HepG2 (cell line): ENCODE results near the gene RHBDD3. TPM values are rescaled to one million over a fixed set of nuclear protein-coding genes. Genes with fewer than 3 reads are reported as not detected.

Source experiments
- ATAC-seq: fragments of 200-7000 bp; cut with Tn5 transposase; 3 replicates; pipeline ENCODE4 v1.9.1; 2020; ENCODE audit warnings: mild to moderate bottlenecking, moderate library complexity
- BruUV-seq: library from RNA; stranded (reverse); fragments of 400-500 nt; replicated peaks from 2 replicates; lab custom pipeline; 2021; lab: Mats Ljungman, UMichigan
- CTCF ChIA-PET: fragments of 300-600 bp; formaldehyde crosslinking; extraction: SDS; loops from one replicate; lab custom pipeline; 2021; ENCODE audit warnings: low total read pairs, inconsistent platforms, low intra/inter-chr PET ratio; lab: Yijun Ruan, JAX
- POLR2A ChIA-PET: fragments of 350-600 bp; sonication (Branson Sonifier 250); formaldehyde crosslinking; loops from one replicate; lab custom pipeline; 2020; ENCODE audit warnings: antibody characterized with exemption, inconsistent platforms; lab: Yijun Ruan, JAX
- DNase-seq: peaks from one replicate; pipeline ENCODE4 v3.0.0-alpha.2; 2015; ENCODE audit warnings: low spot score
- FAIRE-seq: peaks from 3 replicates; lab custom pipeline; 2011; peaks lifted over from hg19 to GRCh38; lab: Jason Lieb, UNC
- H2AFZ ChIP-seq: one replicate; pipeline ENCODE4 v1.6.1; 2011; ENCODE audit warnings: low read length, inconsistent platforms
- H3K27ac ChIP-seq: fragments of 300-600 bp; 3 replicates; pipeline ENCODE4 v1.8.0; 2011; ENCODE audit warnings: mixed run types, mild to moderate bottlenecking, mixed read lengths, low read length, inconsistent platforms; ENCODE audit not compliant: insufficient read depth; ENCODE audit errors: extremely low read length
- H3K27me3 ChIP-seq, 2 experiments: fragments of 200-600 bp in 1 of 2; 2 replicates in 1 of 2; 3 replicates in 1 of 2; pipeline versions ENCODE4 v1.6.0 to v1.8.0; 2011; ENCODE audit warnings: low read length in 2 of 2, mild to moderate bottlenecking in 2 of 2, moderate library complexity in 2 of 2, inconsistent platforms in 1 of 2; ENCODE audit not compliant: insufficient read depth in 2 of 2, control insufficient read depth in 1 of 2
- H3K36me3 ChIP-seq, 2 experiments: fragments of 200-600 bp in 1 of 2; replicated peaks in 1 of 2; 2 replicates in 1 of 2; 3 replicates in 1 of 2; pipeline versions ENCODE4 v1.5.1 to v1.8.0; 2011; ENCODE audit warnings: low read length in 2 of 2, inconsistent platforms in 1 of 2; ENCODE audit not compliant: insufficient read depth in 2 of 2, control insufficient read depth in 1 of 2
- H3K4me1 ChIP-seq: 2 replicates; pipeline ENCODE4 v1.5.1; 2012; ENCODE audit warnings: low read length, inconsistent platforms; ENCODE audit not compliant: insufficient read depth
- H3K4me2 ChIP-seq: 2 replicates; pipeline ENCODE4 v1.6.0; 2011; ENCODE audit warnings: low read depth, low read length, inconsistent platforms
- H3K4me3 ChIP-seq, 3 experiments: fragments of 200-600 bp in 1 of 3; sonication (generic), shearing (Covaris generic) in 1 of 3; replicated peaks in 1 of 3; 2 replicates each; pipeline ENCODE4 v1.5.1; 2011 to 2016; ENCODE audit warnings: low read length in 3 of 3, inconsistent platforms in 2 of 3, low read depth in 2 of 3, mild to moderate bottlenecking in 2 of 3, control low read depth in 1 of 3, mixed read lengths in 1 of 3; ENCODE audit not compliant: insufficient read depth in 1 of 3
- H3K79me2 ChIP-seq: one replicate; pipeline ENCODE4 v1.6.1; 2011; ENCODE audit warnings: low read length, inconsistent platforms; ENCODE audit not compliant: insufficient read depth
- H3K9ac ChIP-seq: 2 replicates; pipeline ENCODE4 v1.6.0; 2011; ENCODE audit warnings: mild to moderate bottlenecking, low read depth, low read length, inconsistent platforms; ENCODE audit not compliant: insufficient read depth
- H3K9me3 ChIP-seq: 2 replicates; pipeline ENCODE4 v1.5.1; 2012; ENCODE audit warnings: mild to moderate bottlenecking, low read length
- H4K20me1 ChIP-seq: 2 replicates; pipeline ENCODE4 v1.6.0; 2011; ENCODE audit warnings: inconsistent platforms, mild to moderate bottlenecking, low read length, moderate library complexity; ENCODE audit not compliant: insufficient read depth
- AGO2 ChIP-seq: fragments of 200-400 bp; formaldehyde crosslinking; optimal IDR thresholded peaks from 2 replicates; pipeline ENCODE3; 2017; ENCODE audit warnings: mild to moderate bottlenecking, low read depth, low read length, moderate library complexity
- AKAP8 ChIP-seq: sonication (generic); formaldehyde crosslinking; IDR thresholded peaks from 2 replicates; pipeline ENCODE4 v1.5.1; 2020; ENCODE audit warnings: mild to moderate bottlenecking, missing genetic modification reagents
- ARID2 ChIP-seq: sonication (generic); formaldehyde crosslinking; IDR thresholded peaks from 2 replicates; pipeline ENCODE4 v1.8.1; 2022; ENCODE audit warnings: mild to moderate bottlenecking, missing genetic modification reagents, borderline replicate concordance
- CBX1 ChIP-seq: IDR thresholded peaks from one replicate; pipeline ENCODE4 v1.6.1; 2016; ENCODE audit warnings: antibody characterized with exemption, low read depth
- WGBS: methylation state at CpG from one replicate; pipeline ENCODE4 v1.1.6; 2017; ENCODE audit warnings: low lambda C conversion rate; 5-methylcytosine and 5-hydroxymethylcytosine counted together
- in situ Hi-C: cut with HindIII; loops from 2 replicates; pipeline ENCODE4 v1.10.0; 2017; ENCODE audit warnings: low pct_unique_long_range_greater_than_20kb; ENCODE audit not compliant: extremely low pct_ligation_motif_present
- intact Hi-C: fragments of 100-400 bp; cut with micrococcal nuclease; formaldehyde crosslinking; loops from one replicate; pipeline ENCODE4 v1.10.0; 2022; ENCODE audit not compliant: unreplicated experiment
- polyA plus RNA-seq, 8 experiments: library from polyadenylated mRNA; depleted of rRNA in 3 of 8; stranded (reverse) in 7 of 8; unstranded in 1 of 8; fragments of >200 nt; fragmentation: Illumina TruSeq in 4 of 8; extraction: Trizol in 4 of 8; gene quantifications; 2 replicates each; pipeline versions ENCODE4 v1.2.1 to v1.2.3, GENCODE V29; 2011 to 2016; ENCODE audit warnings: low read depth in 4 of 8, missing spikeins in 1 of 8, mixed read lengths in 1 of 8; ENCODE audit not compliant: insufficient read depth in 1 of 8
- total RNA-seq, 5 experiments: library from RNA; depleted of rRNA; stranded (reverse); fragments of >200 nt; fragmentation: Illumina TruSeq; extraction: Trizol; gene quantifications; 2 replicates each; pipeline ENCODE4 v1.2.3, GENCODE V29; 2016; ENCODE audit warnings: low read depth in 1 of 5
- TF ChIP-seq, protein P1 (sequence below): sonication (generic); formaldehyde crosslinking; IDR thresholded peaks from 2 replicates; pipeline ENCODE4 v1.9.0; 2022; ENCODE audit warnings: missing genetic modification reagents, mild to moderate bottlenecking, borderline replicate concordance

The RHBDD3 gene
- total and polyA plus RNA-seq, 2 of the 13 experiments (the other 11 are each of a cell fraction or from before 2014, with no cell fraction given), result 12.1 to 26.7 TPM

DNA sequence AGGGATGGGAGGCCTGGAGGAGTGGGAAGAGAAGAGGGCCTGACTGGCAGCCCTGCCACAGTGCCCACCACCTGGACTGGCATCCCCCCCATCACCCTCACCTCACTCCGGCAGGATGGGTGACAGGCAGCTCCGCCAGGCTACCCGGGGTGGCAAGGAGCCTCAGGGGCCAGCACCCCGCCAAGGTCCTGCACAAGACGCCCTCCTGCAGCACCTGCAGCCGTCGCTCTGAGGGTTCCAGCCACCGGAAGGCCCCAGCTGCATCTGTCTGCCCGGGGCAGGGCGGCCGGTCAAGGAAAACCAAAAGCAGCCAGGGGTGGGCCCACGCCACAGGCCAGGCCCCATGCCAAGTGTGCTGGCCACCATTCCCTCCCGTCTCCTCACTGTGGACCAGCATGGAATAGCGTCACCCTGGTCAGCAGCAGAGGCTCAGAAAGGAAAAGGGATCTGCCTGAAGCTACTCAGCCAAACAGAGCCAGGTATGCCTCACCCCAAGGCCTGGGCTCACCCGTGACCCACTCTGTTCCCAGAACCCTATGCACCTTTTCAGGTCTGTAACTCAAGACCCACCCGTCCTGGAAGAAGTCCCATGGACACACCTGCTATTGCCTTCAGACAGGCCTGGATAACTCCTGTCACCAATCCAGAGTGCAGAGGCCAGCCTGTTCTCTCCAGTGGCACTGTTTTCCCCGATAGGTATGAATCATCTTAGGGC lies 7.0 kb downstream of the RHBDD3 start (continued):
- TF ChIP-seq, protein P1, sequence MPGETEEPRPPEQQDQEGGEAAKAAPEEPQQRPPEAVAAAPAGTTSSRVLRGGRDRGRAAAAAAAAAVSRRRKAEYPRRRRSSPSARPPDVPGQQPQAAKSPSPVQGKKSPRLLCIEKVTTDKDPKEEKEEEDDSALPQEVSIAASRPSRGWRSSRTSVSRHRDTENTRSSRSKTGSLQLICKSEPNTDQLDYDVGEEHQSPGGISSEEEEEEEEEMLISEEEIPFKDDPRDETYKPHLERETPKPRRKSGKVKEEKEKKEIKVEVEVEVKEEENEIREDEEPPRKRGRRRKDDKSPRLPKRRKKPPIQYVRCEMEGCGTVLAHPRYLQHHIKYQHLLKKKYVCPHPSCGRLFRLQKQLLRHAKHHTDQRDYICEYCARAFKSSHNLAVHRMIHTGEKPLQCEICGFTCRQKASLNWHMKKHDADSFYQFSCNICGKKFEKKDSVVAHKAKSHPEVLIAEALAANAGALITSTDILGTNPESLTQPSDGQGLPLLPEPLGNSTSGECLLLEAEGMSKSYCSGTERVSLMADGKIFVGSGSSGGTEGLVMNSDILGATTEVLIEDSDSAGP (CRISPR knock-in tag), result 0 out of 2 replicates have a peak, but pooled peaks have one; percentile 20
- TF ChIP-seq AGO2 (peak; percentile 46), AKAP8 (CRISPR knock-in tag) (peak; percentile 72; the same call in 1 of the 2 replicates), ARID2 (CRISPR knock-in tag) (no peak)

DNA sequence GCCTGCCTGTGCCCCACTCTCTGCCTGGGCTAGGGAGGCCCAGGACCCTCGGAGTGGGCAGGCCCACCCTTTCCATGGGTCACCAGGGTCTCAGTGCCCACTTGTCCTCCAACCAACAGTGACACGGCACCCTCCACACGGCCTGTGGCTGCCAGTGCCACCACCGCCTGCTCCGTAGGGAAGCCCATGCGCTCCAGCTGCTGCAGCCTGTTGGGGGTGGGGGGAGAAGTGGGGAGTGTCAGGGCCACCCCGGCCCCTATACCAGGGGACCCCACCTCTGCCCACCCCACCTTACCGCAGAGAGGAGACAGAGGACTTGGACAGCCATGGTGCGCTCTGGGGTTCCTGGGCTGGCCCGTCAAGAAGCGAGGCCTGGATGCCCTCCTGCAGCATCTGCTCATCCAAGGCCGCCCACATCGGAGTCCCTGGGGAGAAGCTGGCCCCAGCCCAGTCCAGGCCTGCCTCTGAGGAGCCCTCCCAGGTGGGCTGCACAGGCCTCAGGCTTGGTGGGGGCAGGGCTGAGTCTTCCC lies 7.7 kb downstream of the RHBDD3 start:
- Histone ChIP-seq H3K9ac (no peak overlapping the region), H3K4me2 (no peak overlapping the region), H4K20me1 (no peaks in the 10 kb centered on the region), H3K9me3 (no peaks in the 10 kb centered on the region), H2AFZ (no peak overlapping the region), H3K79me2 (no peaks in the 10 kb centered on the region), H3K4me1 (no peaks in the 10 kb centered on the region), H3K36me3 (peaks cover 3 to 8% of the 10 kb centered on the region in 2 experiments; a peak in 3 of 5 replicates), H3K4me3 (no peak overlapping the region), H3K27ac (no peak overlapping the region), H3K27me3 (no peaks in the 10 kb centered on the region)
- peak; percentile 4 for ATAC-seq
- FAIRE-seq, result no peak
- 100% methylated on average over 5 of the region's 13 CpGs for WGBS
- intact Hi-C loops, result no loop called here
- CTCF ChIA-PET, result no interaction called here
- POLR2A ChIA-PET, result no interaction called here
- no TSS peak for BruUV-seq
- in situ Hi-C loops, result no loop called here
- no peak for DNase-seq
- TF ChIP-seq CBX1, result no peak
- peak; percentile 47 for TF ChIP-seq AGO2
